GM12865 (cell line): ENCODE data around the gene PLSCR4.

ENCODE experiments used
- DNase-seq: peaks from one replicate; pipeline ENCODE4 v3.0.0; 2010; ENCODE audit warnings: low read depth
- H3K4me3 ChIP-seq: 2 replicates; pipeline ENCODE4 v1.5.1; 2011; ENCODE audit warnings: mild to moderate bottlenecking, low read depth, low read length, control low read depth
- CTCF ChIP-seq: IDR thresholded peaks from 2 replicates; pipeline ENCODE4 v1.5.1; 2011; ENCODE audit warnings: low read length, control low read depth, low read depth, inconsistent platforms; ENCODE audit not compliant: insufficient read depth; ENCODE audit errors: missing control alignments

Gene PLSCR4

GRCh38 chr3:146223401-146224373 is 27.2 kb downstream of the PLSCR4 start:
- no peak for TF ChIP-seq CTCF
- H3K4me3 ChIP-seq = no peak overlapping the region
- no peak for DNase-seq

GRCh38 chr3:146222204-146223046 is 28.5 kb downstream of the PLSCR4 start:
- TF ChIP-seq CTCF = no peak
- DNase-seq = no peak
- no peak overlapping the region for H3K4me3 ChIP-seq

GRCh38 chr3:146221276-146221675 is 29.6 kb downstream of the PLSCR4 start:
- no peak overlapping the region for H3K4me3 ChIP-seq
- TF ChIP-seq CTCF = no peak
- DNase-seq = no peak

DNA sequence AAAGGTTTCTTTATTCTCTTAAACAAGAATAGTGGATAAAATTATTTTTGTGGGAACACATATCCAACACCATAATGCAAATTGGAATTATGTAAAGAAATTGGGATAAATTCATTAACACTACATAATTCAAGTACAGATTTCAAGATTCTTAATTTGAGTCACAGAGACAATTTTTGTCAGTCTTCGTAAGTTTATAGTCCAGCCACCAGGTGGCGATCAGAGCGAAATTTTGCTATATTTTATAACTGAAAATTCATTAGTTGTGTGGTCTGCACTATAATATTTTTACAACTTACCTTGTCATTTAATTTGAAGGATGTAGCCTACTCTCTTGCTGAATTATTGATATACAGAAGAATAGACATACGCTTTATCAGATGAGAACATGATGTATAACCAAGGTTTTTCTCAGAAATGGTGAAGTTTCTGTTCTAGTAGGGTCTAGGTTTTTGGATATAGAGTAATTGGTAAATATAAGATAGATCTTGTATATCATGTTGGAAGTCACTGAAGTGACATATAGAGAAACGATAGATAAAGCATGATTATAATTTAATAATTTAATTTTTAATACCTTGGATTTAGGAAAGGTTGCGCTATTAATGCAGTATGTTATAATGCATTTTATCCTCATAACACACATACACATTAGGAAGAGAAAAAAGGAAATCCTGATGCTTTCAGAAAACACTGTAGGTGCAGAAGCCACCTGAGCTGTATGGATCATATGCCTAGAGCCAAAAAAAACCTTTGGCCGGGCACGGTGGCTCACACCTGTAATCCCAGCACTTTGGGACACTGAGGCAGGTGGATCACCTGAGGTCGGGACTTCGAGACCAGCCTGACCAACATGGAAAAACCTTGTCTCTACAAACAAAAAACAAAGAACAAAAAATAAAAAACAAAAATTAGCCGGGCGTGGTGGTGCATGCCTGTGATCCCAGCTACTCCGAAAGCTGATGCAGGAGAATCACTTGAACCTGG is 31.7 kb downstream of the PLSCR4 start:
- no peak overlapping the region for H3K4me3 ChIP-seq
- TF ChIP-seq CTCF = peak; percentile 55
- peak; percentile 48 for DNase-seq

GRCh38 chr3:146217324-146217723 is 33.6 kb downstream of the PLSCR4 start:
- no peak overlapping the region for H3K4me3 ChIP-seq
- no peak for DNase-seq
- no peak for TF ChIP-seq CTCF

- no peak overlapping the region for H3K4me3 ChIP-seq
- DNase-seq = no peak
- no peak for TF ChIP-seq CTCF
These were observed 36.4 kb downstream of the PLSCR4 start for GRCh38 chr3:146214493-146214892.
